Liver (tissue), 9 donors: ENCODE measurements around the gene APOA5. TPM values are rescaled to one million over a fixed set of nuclear protein-coding genes. Genes with fewer than 3 reads are reported as not detected.

ENCODE experiments used
- DNase-seq: peaks from one replicate; pipeline ENCODE4 v3.0.0-alpha.2; 2017; ENCODE audit warnings: low spot score
- H3K27ac ChIP-seq, 2 donors: one replicate each; pipeline ENCODE4 v1.7.0; 2013; ENCODE audit warnings: inconsistent platforms in 2 of 2, low read length in 2 of 2, control low read depth in 1 of 2, low read depth in 1 of 2, mild to moderate bottlenecking in 1 of 2
- H3K27me3 ChIP-seq, 4 donors: one replicate each; pipeline versions ENCODE4 v1.6.1 to v1.7.0; 2013; ENCODE audit warnings: low read length in 3 of 4, inconsistent platforms in 1 of 4, mild to moderate bottlenecking in 1 of 4, moderate library complexity in 1 of 4; ENCODE audit not compliant: control insufficient read depth in 4 of 4, insufficient read depth in 4 of 4
- H3K36me3 ChIP-seq, 4 donors: one replicate each; pipeline versions ENCODE4 v1.6.1 to v1.7.0; 2013; ENCODE audit warnings: low read length in 3 of 4, mild to moderate bottlenecking in 3 of 4, low read depth in 1 of 4, moderate library complexity in 1 of 4; ENCODE audit not compliant: control insufficient read depth in 4 of 4, insufficient read depth in 3 of 4
- H3K4me1 ChIP-seq, 4 donors: one replicate each; pipeline versions ENCODE4 v1.6.1 to v1.7.0; 2013; ENCODE audit warnings: low read length in 3 of 4, mild to moderate bottlenecking in 3 of 4, moderate library complexity in 1 of 4; ENCODE audit not compliant: control insufficient read depth in 4 of 4, insufficient read depth in 4 of 4
- H3K4me3 ChIP-seq, 3 donors: one replicate each; pipeline versions ENCODE4 v1.6.1 to v1.7.0; 2013; ENCODE audit warnings: low read length in 3 of 3, control low read depth in 1 of 3, low read depth in 1 of 3, mild to moderate bottlenecking in 1 of 3
- H3K9ac ChIP-seq, 2 donors: one replicate each; pipeline ENCODE4 v1.7.0; 2013; ENCODE audit warnings: low read length in 2 of 2, mild to moderate bottlenecking in 2 of 2, moderate library complexity in 2 of 2, control low read depth in 1 of 2, low read depth in 1 of 2
- H3K9me3 ChIP-seq, 4 donors: one replicate each; pipeline versions ENCODE4 v1.6.1 to v1.7.0; 2013; ENCODE audit warnings: low read length in 3 of 4; ENCODE audit not compliant: control insufficient read depth in 4 of 4
- EGR1 ChIP-seq, 2 donors: IDR thresholded peaks; 2 replicates each; pipeline ENCODE4 v1.6.1; 2016 to 2018; ENCODE audit warnings: antibody characterized with exemption in 2 of 2, low read depth in 2 of 2
- FOXA1 ChIP-seq: IDR thresholded peaks from 2 replicates; pipeline ENCODE4 v1.6.1; 2016; ENCODE audit warnings: antibody characterized with exemption
- FOXA2 ChIP-seq: IDR thresholded peaks from 2 replicates; pipeline ENCODE4 v1.6.1; 2016; ENCODE audit warnings: antibody characterized with exemption
- GABPA ChIP-seq, 2 donors: IDR thresholded peaks in 1 of 2; conservative IDR thresholded peaks in 1 of 2; 2 replicates each; pipeline ENCODE4 v1.6.1; 2016; ENCODE audit warnings: antibody characterized with exemption in 2 of 2, mild to moderate bottlenecking in 1 of 2, moderate library complexity in 1 of 2
- HNF4A ChIP-seq, 2 donors: conservative IDR thresholded peaks; 2 replicates each; pipeline ENCODE4 v1.6.1; 2016; ENCODE audit warnings: antibody characterized with exemption in 2 of 2, mild to moderate bottlenecking in 2 of 2
- HNF4G ChIP-seq: IDR thresholded peaks from 2 replicates; pipeline ENCODE4 v1.6.1; 2016; ENCODE audit warnings: antibody characterized with exemption
- JUND ChIP-seq, 2 donors: IDR thresholded peaks; 2 replicates each; pipeline ENCODE4 v1.6.1; 2016; ENCODE audit warnings: antibody characterized with exemption in 2 of 2
- NR2F2 ChIP-seq: IDR thresholded peaks from 2 replicates; pipeline ENCODE4 v1.6.1; 2016; ENCODE audit warnings: antibody characterized with exemption
- RAD21 ChIP-seq, 2 donors: IDR thresholded peaks; 2 replicates each; pipeline ENCODE4 v1.6.1; 2016; ENCODE audit warnings: antibody characterized with exemption in 2 of 2, mild to moderate bottlenecking in 2 of 2
- RXRA ChIP-seq, 2 donors: IDR thresholded peaks; 2 replicates each; pipeline ENCODE4 v1.6.1; 2017 to 2018; ENCODE audit warnings: antibody characterized with exemption in 2 of 2, mild to moderate bottlenecking in 1 of 2
- SP1 ChIP-seq: IDR thresholded peaks from 2 replicates; pipeline ENCODE4 v1.6.1; 2018; ENCODE audit warnings: antibody characterized with exemption, mild to moderate bottlenecking
- TAF1 ChIP-seq: conservative IDR thresholded peaks from 2 replicates; pipeline ENCODE4 v1.6.1; 2016; ENCODE audit warnings: antibody characterized with exemption, mild to moderate bottlenecking
- YY1 ChIP-seq: IDR thresholded peaks from 2 replicates; pipeline ENCODE4 v1.6.1; 2016; ENCODE audit warnings: antibody characterized with exemption, mild to moderate bottlenecking
- WGBS: extraction: QIAGEN DNeasy Blood & Tissue Kit; methylation state at CpG from one replicate; pipeline ENCODE4 v1.1.7; 2013; 5-methylcytosine and 5-hydroxymethylcytosine counted together
- polyA plus RNA-seq, 2 donors: library from polyadenylated mRNA; stranded (reverse) in 1 of 2; unstranded in 1 of 2; fragments of 200-250 nt in 1 of 2; fragments of >200 nt in 1 of 2; fragmentation: Nextera tagmentation in 1 of 2; extraction: Ambion mirVana in 1 of 2; gene quantifications; one replicate each; pipeline versions ENCODE4 v1.2.1 to v1.2.3, GENCODE V29; 2013 to 2015
- total RNA-seq, 2 donors: library from RNA; depleted of rRNA; stranded (reverse); fragments of >200 nt; gene quantifications; one replicate each; pipeline ENCODE4 v1.2.3, GENCODE V29; 2014
- TF ChIP-seq, protein P1 (sequence below): fragments of 150-350 bp; IDR thresholded peaks from 2 replicates; pipeline ENCODE4 v1.5.1; 2017; ENCODE audit warnings: improper control_type of control experiment, low read depth, low read length; ENCODE audit not compliant: missing input control
- TF ChIP-seq, protein P2 (sequence below): IDR thresholded peaks from 2 replicates; pipeline ENCODE4 v1.6.1; 2016; ENCODE audit warnings: antibody characterized with exemption
- TF ChIP-seq, protein P3 (sequence below): IDR thresholded peaks from 2 replicates; pipeline ENCODE4 v1.6.1; 2016; ENCODE audit warnings: antibody characterized with exemption
- TF ChIP-seq, protein P4 (sequence below): IDR thresholded peaks from 2 replicates; pipeline ENCODE4 v1.6.1; 2016; ENCODE audit warnings: antibody characterized with exemption, mild to moderate bottlenecking
- TF ChIP-seq, protein P5 (sequence below): IDR thresholded peaks from 2 replicates; pipeline ENCODE4 v1.6.1; 2016; ENCODE audit warnings: antibody characterized with exemption
- donor health status: healthy.
- donor health status: healthy.
- donor health status: healthy.
- donor health status: healthy.
- donor health status: healthy.

Gene APOA5
- total and polyA plus RNA-seq, 4 donors = 7.3 to 1,045 (median 739) TPM

DNA sequence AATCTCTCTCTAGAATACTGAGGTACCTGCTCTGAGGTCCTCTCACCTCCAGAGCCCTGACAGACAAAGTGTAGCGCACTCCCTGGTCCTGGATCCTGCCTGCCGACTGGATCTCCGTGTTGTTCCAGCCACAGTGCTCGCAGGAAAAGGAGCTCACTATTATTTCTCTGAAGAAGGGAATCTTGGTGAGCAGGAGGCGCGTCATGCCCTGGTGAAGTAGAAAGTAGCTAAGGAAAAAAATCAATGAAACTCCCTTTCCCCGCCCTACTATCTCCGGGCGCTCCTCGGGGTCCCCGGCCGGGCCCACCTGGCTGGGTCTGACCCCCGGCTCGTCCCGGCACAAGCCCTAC lies 4.3 kb downstream of the APOA5 start:
- Histone ChIP-seq H3K27me3 (no peaks in the 10 kb centered on the region), H3K4me3 (peak overlapping the region; percentile 42 to 78 (median 68)), H3K4me1 (peaks cover 0 to 53% (median 44%) of the 10 kb centered on the region in 4 donors), H3K27ac (peak overlapping the region; percentile 65 to 79), H3K9me3 (no peaks in the 10 kb centered on the region), H3K36me3 (peaks cover 9 to 37% (median 31%) of the 10 kb centered on the region in 4 donors), H3K9ac (peak overlapping the region in 1 of 2 donors; percentile 9)
- WGBS = 1% methylated on average over 15 of the region's 15 CpGs
- TF ChIP-seq GABPA (IDR thresholded peaks at IDR 0.05 in 1 of 2, conservative IDR thresholded peaks at IDR 0.05 in 1 of 2) (no peak), EGR1 (IDR thresholded peaks at IDR 0.05; ENCODE audit: low read depth in 2 of 2) (no peak), JUND (IDR thresholded peaks at IDR 0.05) (no peak), SP1 (no peak), NR2F2 (no peak), YY1 (no peak), RXRA (IDR thresholded peaks at IDR 0.05) (no peak), FOXA1 (no peak), RAD21 (IDR thresholded peaks at IDR 0.05) (no peak), TAF1 (no peak), FOXA2 (no peak), HNF4A (conservative IDR thresholded peaks at IDR 0.05) (no peak), HNF4G (no peak)
- TF ChIP-seq, protein P1, sequence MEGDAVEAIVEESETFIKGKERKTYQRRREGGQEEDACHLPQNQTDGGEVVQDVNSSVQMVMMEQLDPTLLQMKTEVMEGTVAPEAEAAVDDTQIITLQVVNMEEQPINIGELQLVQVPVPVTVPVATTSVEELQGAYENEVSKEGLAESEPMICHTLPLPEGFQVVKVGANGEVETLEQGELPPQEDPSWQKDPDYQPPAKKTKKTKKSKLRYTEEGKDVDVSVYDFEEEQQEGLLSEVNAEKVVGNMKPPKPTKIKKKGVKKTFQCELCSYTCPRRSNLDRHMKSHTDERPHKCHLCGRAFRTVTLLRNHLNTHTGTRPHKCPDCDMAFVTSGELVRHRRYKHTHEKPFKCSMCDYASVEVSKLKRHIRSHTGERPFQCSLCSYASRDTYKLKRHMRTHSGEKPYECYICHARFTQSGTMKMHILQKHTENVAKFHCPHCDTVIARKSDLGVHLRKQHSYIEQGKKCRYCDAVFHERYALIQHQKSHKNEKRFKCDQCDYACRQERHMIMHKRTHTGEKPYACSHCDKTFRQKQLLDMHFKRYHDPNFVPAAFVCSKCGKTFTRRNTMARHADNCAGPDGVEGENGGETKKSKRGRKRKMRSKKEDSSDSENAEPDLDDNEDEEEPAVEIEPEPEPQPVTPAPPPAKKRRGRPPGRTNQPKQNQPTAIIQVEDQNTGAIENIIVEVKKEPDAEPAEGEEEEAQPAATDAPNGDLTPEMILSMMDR = no peak
- TF ChIP-seq, protein P2, sequence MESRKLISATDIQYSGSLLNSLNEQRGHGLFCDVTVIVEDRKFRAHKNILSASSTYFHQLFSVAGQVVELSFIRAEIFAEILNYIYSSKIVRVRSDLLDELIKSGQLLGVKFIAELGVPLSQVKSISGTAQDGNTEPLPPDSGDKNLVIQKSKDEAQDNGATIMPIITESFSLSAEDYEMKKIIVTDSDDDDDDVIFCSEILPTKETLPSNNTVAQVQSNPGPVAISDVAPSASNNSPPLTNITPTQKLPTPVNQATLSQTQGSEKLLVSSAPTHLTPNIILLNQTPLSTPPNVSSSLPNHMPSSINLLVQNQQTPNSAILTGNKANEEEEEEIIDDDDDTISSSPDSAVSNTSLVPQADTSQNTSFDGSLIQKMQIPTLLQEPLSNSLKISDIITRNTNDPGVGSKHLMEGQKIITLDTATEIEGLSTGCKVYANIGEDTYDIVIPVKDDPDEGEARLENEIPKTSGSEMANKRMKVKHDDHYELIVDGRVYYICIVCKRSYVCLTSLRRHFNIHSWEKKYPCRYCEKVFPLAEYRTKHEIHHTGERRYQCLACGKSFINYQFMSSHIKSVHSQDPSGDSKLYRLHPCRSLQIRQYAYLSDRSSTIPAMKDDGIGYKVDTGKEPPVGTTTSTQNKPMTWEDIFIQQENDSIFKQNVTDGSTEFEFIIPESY = no peak
- TF ChIP-seq, protein P3, sequence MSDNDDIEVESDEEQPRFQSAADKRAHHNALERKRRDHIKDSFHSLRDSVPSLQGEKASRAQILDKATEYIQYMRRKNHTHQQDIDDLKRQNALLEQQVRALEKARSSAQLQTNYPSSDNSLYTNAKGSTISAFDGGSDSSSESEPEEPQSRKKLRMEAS = no peak
- TF ChIP-seq, protein P4, sequence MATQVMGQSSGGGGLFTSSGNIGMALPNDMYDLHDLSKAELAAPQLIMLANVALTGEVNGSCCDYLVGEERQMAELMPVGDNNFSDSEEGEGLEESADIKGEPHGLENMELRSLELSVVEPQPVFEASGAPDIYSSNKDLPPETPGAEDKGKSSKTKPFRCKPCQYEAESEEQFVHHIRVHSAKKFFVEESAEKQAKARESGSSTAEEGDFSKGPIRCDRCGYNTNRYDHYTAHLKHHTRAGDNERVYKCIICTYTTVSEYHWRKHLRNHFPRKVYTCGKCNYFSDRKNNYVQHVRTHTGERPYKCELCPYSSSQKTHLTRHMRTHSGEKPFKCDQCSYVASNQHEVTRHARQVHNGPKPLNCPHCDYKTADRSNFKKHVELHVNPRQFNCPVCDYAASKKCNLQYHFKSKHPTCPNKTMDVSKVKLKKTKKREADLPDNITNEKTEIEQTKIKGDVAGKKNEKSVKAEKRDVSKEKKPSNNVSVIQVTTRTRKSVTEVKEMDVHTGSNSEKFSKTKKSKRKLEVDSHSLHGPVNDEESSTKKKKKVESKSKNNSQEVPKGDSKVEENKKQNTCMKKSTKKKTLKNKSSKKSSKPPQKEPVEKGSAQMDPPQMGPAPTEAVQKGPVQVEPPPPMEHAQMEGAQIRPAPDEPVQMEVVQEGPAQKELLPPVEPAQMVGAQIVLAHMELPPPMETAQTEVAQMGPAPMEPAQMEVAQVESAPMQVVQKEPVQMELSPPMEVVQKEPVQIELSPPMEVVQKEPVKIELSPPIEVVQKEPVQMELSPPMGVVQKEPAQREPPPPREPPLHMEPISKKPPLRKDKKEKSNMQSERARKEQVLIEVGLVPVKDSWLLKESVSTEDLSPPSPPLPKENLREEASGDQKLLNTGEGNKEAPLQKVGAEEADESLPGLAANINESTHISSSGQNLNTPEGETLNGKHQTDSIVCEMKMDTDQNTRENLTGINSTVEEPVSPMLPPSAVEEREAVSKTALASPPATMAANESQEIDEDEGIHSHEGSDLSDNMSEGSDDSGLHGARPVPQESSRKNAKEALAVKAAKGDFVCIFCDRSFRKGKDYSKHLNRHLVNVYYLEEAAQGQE = no peak
- TF ChIP-seq, protein P5, sequence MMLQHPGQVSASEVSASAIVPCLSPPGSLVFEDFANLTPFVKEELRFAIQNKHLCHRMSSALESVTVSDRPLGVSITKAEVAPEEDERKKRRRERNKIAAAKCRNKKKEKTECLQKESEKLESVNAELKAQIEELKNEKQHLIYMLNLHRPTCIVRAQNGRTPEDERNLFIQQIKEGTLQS = no peak
- DNase-seq = no peak
